VCaP (cell line): ENCODE results near the gene CANT1.

Experiments
- H3K27ac ChIP-seq: fragments of 450-650 bp; 2 replicates; pipeline ENCODE4 v1.5.1; 2017
- CTCF ChIP-seq: fragments of 450-650 bp; conservative IDR thresholded peaks from 2 replicates; pipeline ENCODE4 v1.5.1; 2017; ENCODE audit warnings: mild to moderate bottlenecking, moderate library complexity

Gene CANT1

DNA sequence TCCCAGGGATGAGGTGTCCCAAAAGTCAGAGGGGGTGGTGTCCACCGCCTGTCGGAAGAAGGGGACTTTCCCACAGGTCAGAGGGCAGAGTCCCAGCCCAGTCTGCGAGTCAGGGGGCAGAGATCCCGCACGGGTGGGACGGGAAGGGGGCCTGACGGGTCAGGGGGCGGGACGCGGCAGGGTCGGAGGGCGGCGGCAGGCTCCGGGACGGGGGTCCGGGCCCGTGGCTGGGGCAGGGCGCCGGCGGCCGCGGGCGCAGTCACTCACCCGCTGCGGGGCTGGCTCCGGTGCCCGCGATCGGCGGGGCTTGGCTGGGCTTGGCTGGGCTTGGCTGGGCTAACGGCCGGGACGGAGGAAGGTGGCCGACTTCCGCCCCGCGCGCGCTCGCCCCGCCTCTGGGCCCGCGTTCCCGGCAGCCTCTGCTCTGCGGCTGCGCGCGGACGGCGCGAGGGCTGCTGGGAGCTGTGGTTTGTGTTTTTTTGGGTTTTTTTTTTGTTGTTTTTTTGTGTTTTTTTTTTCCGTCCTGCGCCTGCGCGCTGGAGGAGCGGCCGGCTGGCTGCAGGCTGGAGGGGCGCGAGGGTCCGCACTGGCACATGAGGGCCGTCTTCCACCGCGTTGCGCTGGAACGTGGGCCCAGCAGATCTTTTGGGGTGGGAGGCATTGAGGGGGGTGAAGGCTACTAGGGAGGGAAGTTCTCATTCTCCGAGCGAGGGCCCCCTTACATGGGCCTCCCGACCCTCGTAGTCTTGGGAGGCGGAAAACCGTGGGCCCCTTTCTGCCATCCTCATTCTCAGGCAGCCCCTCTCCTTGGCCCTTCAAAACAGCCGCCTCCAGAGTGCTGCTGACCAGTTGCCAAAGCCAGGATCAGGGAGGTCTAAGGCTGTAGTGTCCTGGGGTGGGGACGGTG is at the start of gene CANT1:
CANT1 (minus strand) TSS at position 368 of the 907 bp plus-strand sequence. CDS start 12,142 bp downstream, outside the sequence.
- TF ChIP-seq CTCF, result no peak

GRCh38 chr17:79057737-79058385 is 48.3 kb upstream of the CANT1 start:
- no peak for TF ChIP-seq CTCF
- no peak overlapping the region for H3K27ac ChIP-seq

More for the DNA sequence above, at the start of gene CANT1:
- H3K27ac ChIP-seq, result peak within 1 kb of the TSS; percentile 100

- no peak overlapping the region for H3K27ac ChIP-seq
- no peak for TF ChIP-seq CTCF
These were observed 45.6 kb upstream of the CANT1 start for GRCh38 chr17:79055197-79055596.

DNA sequence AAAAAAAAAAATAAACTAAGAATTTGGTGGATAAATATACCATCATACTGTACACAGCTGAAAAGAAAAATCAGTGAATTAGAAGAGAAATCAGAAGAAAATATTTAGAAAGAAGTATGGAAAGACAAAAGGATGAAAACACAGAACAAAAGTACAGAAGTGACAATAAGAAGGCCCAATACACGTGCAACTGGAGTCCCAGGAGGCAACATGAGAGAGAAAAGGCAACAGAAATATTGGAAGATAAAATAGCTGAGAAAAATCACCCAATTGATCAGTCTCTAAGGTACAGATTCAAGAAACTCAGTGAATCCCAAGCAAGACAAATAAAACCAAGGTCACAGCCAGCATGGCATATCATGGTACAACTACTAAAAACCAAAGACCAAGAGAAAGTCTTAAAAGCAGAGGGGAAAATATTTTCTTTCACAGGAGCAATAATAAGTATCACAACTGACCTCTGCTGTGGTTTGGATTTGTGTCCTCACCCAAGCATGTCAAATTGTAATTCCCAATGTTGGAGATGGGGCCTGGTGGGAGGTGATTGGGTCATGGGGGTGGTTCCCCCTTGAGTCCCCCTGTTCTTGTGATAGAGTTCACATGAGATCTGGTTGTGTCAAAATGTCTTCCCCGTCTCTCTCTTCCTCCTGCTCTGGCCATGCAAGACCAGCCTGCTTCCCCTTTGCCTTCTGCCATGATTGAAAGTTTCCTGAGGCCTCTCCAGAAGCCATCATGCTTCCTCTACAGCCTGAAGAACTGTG is 44.8 kb upstream of the CANT1 start:
- H3K27ac ChIP-seq, result no peak overlapping the region
- TF ChIP-seq CTCF, result no peak

DNA sequence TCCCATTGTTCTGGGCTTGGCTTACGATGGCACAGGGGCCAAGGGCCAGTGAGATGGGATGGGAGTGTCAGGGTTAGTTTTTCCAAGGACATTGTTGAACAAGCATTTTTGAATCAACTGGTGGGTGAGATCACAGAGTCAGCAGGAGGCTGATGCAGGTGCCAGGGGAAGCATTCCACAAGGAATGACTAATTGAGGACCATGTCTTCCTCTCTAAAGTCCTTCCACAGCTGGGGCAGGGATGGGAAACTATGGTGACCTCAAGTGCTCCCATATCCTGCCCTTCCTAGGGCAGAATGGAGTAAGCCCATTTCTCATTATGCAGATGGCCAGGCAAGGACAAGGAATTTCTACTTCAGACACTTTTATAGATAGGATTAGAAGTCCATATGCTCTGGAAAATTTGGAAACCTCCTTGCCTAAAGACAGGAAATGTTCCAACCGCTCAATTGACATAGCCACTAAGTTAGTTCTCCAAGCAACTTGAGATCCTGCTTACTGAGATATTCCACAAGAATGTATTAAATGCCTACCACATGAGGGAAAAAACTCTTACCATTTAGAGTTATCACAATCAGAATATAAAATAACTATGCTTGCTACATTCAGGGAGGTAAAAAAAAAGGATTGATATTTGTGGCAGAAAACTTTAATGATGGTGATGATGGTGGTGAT is 43.8 kb upstream of the CANT1 start:
- no peak overlapping the region for H3K27ac ChIP-seq
- TF ChIP-seq CTCF, result no peak

DNA sequence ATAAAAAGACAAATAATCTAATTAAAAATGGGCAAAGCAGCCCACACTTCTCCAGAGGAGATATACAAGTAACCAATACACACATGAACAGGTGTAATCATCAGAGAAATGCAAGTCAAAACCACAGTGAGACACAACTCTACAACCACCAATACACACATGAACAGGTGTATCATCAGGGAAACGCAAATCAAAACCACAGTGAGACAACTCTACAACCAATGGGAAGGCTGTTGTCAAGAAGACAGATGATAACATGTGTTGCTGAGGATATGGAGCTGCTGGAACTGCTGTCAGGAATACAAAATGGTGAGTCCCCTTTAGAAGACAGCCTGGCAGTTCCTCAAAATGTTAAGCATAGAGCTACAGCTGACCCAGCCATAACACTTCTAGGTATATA is 42.6 kb upstream of the CANT1 start:
- no peak for TF ChIP-seq CTCF
- no peak overlapping the region for H3K27ac ChIP-seq

- H3K27ac ChIP-seq, result no peak overlapping the region
- no peak for TF ChIP-seq CTCF
These were observed 41.7 kb upstream of the CANT1 start for GRCh38 chr17:79051306-79051705.
